Dermis blood vessel endothelial cell (primary cell): ENCODE results near the gene P2RX3. TPM values are rescaled to one million over a fixed set of nuclear protein-coding genes. Genes with fewer than 3 reads are reported as not detected.

ENCODE experiments used
- DNase-seq: peaks from one replicate; pipeline ENCODE4 v3.0.0; 2010
- total RNA-seq: library from RNA; depleted of rRNA; stranded (reverse); fragments of >200 nt; gene quantifications from 2 replicates; pipeline ENCODE4 v1.2.3, GENCODE V29; 2014

P2RX3 gene
- total RNA-seq, 1 donor from 2014 or later: not detected

DNA sequence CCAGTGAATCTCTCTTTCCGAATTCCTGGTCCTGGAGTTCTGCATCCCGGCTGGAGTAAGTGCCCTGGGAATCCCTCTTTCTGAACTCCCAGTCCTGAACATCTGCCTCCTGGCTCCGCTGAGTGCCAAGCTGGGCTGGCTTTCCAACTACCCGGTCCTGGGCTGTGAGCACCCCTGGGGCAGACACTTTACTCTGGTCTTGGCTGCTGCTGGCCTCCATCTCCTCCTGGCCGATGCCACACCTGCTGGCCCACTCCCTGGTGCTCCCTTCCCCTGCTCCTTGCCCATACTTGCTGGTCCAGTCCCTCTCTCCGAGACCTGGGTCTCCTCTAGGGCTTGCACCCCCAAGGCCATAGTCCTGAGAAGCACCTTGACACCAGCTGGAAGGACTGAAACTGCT lies 28.1 kb upstream of the P2RX3 start:
- no peak for DNase-seq

GRCh38 chr11:57310630-57311086 lies 27.5 kb upstream of the P2RX3 start:
- DNase-seq: peak; percentile 60

DNA sequence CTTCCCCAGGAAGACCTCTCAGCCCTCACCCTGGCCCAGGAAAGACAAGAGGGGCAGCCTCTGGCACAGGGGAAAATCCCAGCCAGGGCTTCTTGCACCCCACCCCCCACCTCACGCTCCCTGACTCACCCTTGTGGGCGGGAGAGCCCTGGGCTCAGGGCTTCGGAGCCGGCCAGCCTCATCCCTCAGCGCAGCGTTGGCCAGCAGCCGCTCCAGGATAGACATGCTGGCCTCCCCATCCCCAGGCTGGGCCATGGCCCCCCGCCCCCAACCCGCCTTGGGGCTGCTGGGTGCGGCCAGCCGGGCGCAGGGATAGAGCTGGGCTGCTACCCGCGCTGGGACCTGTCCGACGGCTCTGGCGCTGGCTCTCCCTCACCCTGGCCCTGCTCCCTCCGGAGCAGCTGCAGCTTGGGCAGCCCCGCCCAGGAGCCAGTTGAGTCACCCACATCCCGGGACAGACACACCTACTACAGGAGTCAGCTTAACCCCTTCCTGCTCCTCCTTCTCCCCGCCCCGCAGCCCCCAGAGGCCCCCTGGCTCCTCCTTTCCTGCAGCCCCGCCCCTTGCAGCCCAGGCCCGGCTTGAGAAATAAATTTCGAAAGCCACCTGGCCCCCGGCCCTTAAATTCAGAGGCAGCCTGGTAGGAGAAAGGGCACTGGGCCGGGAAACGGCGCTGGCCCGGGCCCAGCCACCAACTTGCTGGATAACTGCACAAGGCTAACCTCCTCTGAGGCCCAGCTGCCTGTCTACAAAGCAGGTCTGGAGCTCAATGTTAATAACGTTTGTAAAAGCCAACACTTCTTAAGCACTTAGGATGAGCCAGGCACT lies 26.8 kb upstream of the P2RX3 start:
- DNase-seq: peak; percentile 96

DNA sequence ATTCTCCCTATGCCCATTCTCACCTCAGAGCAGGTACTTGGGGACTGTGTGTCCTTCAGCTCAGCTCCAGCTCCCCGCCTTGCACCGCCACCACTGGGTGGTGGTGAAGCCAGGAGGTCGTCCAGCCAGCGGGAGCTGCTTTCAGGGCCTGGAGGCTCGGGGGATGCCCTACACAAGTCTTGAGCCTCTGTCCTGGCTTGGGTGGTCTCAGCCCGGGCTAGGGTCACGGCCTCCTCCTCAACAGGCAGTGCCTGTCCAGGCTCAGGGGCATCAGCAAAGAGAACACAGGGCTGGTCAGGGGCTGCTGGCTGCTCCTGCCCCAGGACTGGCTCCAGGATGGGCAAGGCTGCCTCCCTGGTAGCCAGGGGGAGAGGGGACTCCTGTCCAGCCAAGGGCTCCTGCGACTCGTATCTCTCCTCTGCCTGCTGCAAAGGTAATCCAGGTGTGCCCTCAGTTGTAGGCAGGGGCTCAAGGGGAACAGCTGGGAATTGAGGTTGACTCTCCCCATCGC lies 25.6 kb upstream of the P2RX3 start:
- no peak for DNase-seq

DNA sequence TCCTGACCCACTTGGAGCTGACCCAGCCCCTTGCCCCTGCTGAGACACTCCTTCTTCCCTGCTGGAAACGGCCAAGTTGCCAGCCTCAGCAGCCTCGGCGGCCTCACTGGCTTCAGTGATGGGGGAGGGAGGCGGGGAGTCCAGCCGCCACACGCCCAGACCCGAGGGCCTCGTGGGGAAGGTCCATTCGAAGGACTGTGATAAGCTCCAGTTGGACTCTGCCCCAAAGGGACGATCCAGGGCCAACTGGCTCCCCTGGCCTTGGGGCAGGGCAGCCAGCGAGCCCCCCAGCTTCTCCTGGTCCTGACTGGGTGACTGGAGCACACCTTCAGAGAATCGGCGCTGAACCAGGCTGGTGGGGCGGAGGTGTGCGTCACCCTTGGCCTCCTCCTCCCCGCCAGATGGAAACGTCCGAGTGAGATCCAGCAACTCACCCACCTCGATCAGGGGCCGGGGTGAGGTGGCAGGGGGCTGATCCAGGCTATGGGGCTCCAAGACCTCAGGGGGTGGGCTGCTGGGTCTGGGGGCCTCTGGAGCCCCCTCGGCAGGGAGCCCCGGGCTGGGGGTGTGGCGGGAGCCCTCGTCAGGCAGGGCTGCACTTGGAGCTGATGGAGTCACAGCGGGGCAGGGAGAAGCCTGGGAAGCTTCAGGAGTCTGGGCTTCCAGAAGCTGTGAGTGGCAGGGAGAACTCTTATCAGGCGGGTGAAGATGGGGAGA lies 24.9 kb upstream of the P2RX3 start:
- no peak for DNase-seq

DNA sequence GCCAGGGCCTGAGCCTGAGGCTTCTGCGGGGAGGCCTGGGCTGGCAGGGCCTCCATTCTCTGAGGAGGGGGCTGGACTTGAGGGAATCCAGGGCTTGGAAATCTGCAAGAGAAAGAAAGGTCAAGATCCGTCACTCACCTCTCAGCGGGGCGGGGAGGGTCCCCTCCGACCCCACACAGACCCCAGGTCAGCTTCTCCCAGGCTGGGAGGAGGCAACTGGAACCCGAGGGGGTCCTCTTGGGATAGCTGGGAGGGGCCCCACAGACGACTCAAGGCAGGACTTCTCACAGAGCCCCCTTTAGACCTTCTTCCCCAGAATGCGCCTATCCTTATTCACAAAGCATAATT lies 24.4 kb upstream of the P2RX3 start:
- DNase-seq: no peak

DNA sequence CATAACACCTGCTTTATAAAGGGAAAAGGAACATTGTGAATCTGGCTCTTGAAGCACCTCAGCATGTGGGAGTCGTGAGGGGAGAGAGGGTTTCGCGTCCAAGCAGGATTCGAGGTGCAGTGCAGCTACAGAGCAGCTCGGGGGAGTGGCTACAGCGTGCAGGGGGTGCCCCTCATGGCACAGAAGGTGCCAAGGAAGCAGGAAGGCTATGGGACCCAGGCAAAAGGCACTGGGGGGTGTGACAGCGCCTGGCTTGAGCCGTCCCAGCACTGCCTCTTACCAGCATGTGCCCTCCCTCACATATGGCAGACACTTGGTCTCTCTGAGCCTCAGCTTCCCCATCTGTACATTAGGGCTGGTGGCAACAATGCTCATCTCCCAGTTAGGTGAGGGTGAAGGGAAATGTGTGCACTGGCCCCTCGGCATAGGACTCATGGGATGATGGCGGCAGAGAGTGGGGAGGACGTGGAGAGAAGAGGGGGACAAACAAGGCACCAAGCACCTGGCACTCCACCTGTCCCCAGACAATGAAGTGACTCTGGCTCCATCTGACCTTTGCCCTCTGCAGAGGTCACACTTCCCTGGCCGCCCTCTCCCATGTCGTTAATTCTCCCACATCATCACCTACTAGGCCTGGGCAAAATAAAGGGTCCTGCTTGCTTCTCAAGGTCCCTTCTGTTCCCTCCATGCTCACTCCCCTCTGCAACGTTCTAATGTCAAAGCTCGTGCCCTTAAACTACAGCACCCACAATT lies 23.8 kb upstream of the P2RX3 start:
- no peak for DNase-seq

DNA sequence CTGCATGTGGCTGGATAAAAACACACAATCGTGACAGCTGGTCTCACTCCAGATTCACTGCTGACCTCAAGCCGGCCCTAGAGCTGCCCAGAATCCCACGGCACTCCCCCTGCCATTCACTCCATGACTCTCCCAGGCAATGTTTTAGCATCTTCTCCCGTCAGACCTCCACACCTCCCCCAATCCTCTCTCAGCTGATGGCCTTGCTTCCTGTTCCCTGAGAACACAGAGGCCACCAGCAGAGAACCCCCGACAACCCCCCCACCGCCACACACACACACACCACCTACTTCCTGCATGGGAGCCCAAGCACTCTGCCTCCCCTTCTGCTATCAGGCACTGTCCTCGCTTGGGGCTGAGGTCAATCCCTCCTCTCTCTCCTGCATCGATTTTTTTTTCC lies 22.7 kb upstream of the P2RX3 start:
- peak; percentile 50 for DNase-seq

GRCh38 chr11:57316017-57316416 lies 22.1 kb upstream of the P2RX3 start:
- DNase-seq: no peak

- DNase-seq: peak; percentile 48
Observed at GRCh38 chr11:57318178-57318577, 20.0 kb upstream of the P2RX3 start.

DNA sequence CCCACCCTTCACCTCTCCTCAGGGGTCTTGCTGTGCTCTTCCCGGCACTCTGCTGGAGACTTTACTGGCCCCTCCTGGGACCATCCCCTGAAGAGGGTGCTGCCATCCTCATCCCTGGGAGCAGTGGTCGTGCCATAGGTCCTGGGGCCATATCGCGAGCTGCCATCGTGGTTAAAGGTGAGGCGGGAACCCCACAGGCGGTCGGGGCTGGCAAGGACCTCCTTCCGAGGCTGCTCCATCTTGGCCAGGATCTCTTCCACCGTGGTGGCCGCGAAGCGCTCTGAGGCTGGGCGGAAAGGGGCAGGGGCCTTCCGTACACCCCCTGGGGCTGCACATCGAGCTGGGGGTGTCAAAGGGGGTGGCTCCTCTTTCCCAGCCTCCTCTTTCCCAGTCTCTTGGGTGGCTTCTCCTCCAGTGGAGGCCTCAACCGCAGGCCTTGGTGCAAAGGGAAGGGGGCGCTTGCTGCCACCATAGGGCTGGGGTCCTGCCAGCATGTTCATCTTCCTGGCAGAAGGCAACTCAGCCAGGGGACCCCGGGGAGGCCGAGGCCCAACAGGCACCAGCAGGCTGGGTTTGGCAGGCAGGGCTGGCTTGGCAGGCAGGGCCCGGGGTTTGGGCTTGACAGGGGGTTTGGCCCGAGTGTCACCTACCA lies 18.0 kb upstream of the P2RX3 start:
- DNase-seq: no peak

GRCh38 chr11:57320719-57321387 lies 17.3 kb upstream of the P2RX3 start:
- DNase-seq: no peak

GRCh38 chr11:57321388-57322255 lies 16.5 kb upstream of the P2RX3 start:
- no peak for DNase-seq

DNA sequence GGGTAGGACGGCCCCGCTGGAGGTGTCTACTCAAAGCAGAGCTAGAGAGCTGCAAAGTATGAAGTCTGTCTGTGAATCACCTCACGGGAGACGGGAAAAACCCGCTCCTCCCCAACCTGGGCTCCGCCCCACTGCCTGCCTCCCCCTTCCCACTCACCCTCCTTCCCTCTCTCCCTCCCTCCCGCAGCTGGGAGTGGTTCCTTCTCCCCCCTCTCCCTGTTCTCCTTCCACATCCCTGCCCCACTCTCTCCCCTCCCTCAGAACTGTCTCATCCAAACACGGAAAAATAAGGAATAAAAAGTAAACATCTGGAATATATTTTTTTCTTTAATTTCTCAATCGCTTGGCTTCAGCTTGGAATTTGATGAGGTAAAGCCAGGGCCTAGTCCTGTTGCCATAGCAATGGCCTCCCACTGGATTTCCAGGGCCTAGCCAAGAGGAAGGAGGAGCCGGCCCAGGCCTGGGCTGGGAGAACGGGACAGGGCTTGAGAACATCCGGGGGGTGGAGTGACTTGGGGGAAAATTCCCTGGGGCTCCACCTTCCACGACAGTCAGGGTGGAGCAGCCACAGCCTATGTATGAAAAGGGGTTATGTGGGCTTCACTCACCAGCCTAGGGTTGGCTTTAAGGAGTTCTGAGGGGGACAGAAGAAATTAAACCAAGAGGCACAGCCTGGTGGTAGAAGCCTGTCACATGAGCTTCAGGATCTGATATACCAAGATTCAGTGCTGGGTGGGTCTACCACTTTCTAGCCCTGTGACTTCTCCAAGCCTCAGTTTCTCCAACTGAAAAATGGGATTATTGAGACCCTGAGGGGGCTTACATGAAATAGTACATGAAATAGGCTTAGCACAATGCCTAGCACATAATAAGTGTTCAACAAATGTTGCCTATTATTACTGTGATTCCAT lies 15.6 kb upstream of the P2RX3 start:
- peak; percentile 88 for DNase-seq

- DNase-seq: peak; percentile 33
Observed at GRCh38 chr11:57323167-57323854, 14.8 kb upstream of the P2RX3 start.

GRCh38 chr11:57323855-57324153 lies 14.3 kb upstream of the P2RX3 start:
- DNase-seq: no peak

GRCh38 chr11:57324154-57324885 lies 13.8 kb upstream of the P2RX3 start:
- peak; percentile 55 for DNase-seq

DNA sequence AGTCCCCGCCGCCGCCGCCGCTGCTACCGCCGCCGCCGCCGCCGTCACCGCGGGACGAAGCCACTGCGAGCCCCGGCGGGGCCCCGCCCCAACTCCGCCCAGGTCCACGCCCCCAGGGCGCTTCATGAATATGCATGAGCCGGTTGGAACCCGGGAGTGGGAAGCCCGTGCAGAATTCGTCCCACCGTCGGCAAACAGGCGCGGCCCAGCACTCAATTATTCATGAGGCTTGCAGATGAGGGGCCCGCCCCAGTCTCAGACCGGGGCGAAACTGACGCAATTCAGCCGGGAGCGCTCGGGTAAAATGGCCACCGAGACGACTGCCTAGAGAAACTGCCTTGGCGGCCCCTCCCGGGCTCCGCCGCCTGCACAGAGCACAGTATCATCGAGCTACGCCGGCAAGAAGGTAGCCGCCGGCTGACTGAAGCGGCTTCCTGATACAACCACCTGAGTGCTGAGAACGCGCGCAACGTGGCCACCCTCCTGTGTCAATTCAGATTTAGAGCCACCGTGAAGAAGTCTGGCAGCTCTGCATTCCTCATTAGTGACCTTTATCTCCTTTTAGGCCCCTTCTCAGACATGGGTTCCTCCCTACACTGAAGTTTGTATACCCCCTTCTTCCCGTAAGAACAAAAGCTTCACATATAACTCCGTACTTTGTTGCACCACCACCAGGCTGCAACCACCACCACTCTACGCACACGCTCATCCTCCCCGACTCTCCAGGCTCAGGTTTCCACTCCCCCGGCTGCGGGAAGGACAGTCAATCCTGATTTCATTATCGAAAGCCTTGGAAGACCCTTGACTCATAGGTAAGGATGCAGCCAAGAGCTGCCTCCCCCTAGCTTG lies 13.0 kb upstream of the P2RX3 start, which contains the start of gene TNKS1BP1:
TNKS1BP1 (minus strand) TSS at position 67 of the 849 bp plus-strand sequence. CDS start 3,067 bp downstream, outside the sequence.
- peak; percentile 97 for DNase-seq
